Stimulated activated CD4-positive, alpha-beta T cell treated with anti-CD3 and anti-CD28 coated beads, Interleukin-12 subunit alpha, Interleukin-12 subunit beta, amount 100 ng/mL, for 48 hours (primary cell): ENCODE data around the gene HOMER3.

Experiments used
- DNase-seq, 3 donors: peaks; one replicate each; pipeline ENCODE4 v3.0.0-alpha.2; 2020; ENCODE audit warnings: low read depth in 2 of 3, low spot score in 1 of 3

The HOMER3 gene

GRCh38 chr19:18940769-18941627, at the start of gene HOMER3:
TSS of gene HOMER3 (minus strand) at chr19:18941217. CDS start at chr19:18938982, 2,235 bp downstream.
- DNase-seq: peak; percentile 20 to 75 (median 67)

GRCh38 chr19:18990128-18990708, 49.2 kb upstream of the HOMER3 start:
- DNase-seq: no peak

- DNase-seq: no peak
These were observed 48.3 kb upstream of the HOMER3 start for GRCh38 chr19:18989316-18989715.

DNA sequence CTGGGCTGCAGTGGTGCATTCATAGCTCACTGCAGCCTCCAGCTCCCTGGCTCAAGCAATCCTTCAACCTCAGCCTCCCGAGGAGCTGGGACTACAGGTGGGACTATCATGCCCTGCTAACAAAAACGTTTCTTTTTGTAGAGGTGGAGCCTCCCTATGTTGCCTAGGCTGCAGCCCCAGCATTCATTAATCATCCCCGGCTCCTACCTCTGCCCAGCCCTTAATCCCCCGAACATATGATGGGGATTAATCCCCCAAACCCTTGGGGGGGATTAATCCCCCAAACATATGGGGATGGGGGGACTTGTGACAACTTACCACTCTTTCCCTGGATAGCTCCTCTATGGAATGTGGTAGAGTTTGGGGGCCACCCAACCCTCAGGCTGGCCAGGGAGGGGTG, 46.4 kb upstream of the HOMER3 start:
- DNase-seq: no peak

- DNase-seq: no peak
These were observed 44.2 kb upstream of the HOMER3 start for GRCh38 chr19:18985257-18985656.

DNA sequence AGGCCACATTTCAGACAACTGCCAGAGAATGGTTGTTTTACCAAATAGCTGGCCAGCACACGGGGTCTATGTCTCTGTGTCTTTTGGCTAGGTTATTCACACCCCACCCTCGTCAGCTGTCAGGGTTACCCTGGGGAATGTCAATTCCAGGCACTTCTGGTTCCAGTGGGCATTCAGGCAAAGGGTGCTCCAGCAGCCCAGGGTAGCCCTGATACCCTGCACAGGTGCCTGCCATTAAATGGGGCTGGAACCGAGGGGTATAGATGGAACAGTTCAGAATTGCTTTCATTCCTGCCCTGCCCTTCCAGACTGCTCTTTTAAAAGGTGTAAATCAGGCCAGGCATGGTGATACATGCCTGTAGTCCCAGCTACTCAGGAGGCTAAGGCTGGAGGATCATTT, 43.2 kb upstream of the HOMER3 start:
- DNase-seq: no peak

- no peak for DNase-seq
These were observed 41.7 kb upstream of the HOMER3 start for GRCh38 chr19:18982669-18983068.

- DNase-seq: no peak
These were observed 39.5 kb upstream of the HOMER3 start for GRCh38 chr19:18980432-18981020.

GRCh38 chr19:18978616-18979015, 37.6 kb upstream of the HOMER3 start:
- DNase-seq: no peak

- no peak for DNase-seq
These were observed 34.9 kb upstream of the HOMER3 start for GRCh38 chr19:18975869-18976268.

DNA sequence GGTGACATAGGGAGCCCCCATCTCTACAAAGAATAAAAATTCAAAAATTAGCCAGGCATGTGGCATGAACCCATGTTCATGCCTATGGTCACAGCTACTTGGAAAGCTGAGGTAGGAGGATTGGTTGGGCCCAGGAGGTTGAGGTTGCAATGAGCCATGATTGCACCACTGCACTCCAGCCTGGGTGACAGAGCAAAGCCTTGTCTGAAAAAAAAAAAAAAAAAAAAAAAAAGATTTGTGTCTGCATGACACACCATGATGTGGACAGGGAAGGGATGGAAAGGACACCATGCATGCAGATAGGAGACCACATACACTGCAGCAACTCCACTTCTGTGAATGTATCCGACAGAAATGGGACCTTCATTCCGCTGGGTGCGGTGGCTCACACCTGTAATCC, 34.0 kb upstream of the HOMER3 start:
- DNase-seq: no peak

GRCh38 chr19:18972851-18973250, 31.8 kb upstream of the HOMER3 start:
- no peak for DNase-seq

GRCh38 chr19:18972301-18972811, 31.3 kb upstream of the HOMER3 start:
- no peak for DNase-seq

DNA sequence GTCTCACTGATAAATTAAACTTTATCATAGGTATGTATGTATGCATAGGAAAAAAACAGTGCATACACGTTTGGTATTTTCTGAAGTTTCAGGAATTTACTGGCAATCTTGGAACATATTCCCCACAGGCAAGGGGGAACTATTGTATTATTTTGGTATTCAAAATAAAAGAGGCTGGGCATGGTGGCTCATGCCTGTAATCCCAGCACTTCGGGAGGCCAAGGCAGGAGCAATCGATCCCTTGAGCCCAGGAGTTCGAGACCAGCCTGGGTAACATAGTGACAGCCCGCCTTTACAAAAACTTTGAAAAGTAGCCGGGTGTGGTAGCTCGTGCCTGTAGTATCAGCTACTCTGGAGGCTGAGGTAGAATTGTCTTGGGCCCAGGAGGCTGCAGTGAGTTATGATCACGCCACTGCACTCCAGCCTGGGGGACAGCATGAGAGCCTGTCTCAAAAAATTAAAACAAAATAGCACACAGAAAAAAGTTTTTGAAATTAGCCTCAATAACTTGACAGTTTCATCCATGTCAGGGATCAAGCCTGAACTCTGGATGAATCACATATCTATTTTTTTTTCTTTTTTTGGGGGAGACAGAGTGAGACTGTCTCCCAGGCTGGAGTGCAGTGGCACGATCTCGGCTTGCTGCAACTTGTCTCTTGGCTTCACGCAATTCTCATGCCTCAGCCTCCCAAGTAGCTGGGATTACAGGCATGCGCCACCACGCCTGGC, 29.1 kb upstream of the HOMER3 start:
- DNase-seq: no peak

DNA sequence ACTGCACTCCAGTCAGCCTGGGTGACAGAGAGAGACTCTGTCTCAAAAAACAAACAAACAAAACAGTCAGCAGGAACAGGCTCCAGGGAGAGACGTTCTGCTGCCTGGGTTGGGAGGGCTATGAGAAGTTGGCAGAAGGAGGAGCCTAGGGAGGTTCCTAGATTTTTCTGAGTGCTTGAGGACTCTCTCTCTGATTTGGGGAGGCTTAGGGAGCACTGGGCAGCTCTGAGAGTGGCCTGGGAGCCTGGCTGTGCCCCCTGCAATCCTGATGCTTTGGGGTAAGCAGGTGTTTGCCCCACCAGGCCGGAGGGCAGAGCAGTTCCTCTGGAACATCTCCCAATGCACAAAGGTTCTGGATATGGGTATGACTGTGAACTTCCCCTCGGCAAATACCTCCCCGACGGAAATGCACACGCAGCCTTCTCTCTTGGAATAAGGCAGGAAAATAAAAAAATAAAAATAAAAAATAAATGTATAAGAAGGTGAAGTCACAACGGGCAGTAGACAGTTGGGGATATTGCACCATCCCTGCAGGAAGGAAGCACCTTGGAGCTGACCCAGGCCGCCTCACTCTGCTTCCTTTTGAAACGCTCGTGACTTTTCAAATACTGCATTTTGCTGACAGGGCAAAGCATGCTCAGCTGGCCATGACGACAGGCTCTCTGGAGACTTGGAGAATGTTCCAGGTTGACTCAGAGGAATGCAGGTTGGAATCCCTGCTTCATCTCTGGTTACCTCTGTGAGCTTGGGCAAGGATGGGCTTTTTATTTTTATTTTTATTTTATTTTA, 26.5 kb upstream of the HOMER3 start:
- DNase-seq: no peak

DNA sequence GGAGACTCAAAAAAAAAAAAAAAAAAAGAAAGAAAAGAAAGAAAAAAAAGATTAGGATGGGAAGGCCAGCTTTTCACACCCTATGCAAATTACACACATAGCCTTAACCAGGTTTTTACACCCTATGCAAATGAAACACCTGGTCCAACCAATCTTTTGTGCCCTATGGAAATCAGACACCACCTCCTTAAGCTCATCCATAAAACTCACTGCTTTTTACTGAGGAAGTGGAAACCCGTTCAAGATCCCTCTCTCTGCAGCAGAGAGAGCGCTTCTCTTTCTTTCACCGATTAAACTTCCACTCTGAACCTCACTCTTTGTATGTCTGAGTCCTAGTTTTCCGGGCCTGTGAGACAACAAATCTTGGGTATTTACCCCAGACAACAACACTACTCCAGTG, 25.3 kb upstream of the HOMER3 start:
- no peak for DNase-seq

DNA sequence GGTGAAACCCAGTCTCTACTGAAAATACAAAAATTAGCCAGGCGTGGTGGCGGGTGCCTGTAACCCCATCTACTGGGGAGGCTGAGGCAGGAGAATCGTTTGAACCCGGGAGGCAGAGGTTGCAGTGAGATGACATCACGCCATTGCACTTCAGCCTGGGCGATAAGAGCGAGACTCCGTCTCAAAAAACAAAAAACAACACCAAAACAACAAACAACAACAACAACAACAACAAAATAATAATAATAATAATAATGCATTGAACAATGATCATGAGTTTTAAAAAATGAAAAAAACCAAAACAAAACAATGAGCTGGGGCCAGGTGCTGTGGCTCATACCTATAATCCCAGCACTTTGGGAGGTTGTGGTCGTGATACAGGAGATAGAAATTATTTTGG, 23.1 kb upstream of the HOMER3 start:
- no peak for DNase-seq

- no peak for DNase-seq
These were observed 21.0 kb upstream of the HOMER3 start for GRCh38 chr19:18961767-18962620.

DNA sequence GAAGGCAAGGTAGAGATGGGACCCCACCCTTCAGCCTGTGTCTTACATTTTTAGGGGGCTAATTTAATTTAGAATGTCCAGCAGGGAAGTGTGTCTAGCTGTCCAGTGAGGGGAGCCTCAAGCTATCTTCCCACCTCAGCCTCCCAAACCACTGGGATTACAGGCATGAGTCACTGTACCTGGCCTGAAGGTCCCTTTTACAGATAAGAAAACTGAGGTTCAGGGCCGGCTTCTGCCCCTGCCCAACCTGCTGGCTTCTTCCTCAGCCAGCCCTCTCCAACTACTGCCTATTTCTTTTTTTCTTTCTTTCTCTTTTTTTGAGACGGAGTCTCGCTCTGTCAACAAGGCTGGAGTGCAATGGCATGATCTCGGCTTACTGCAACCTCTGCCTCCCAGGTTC, 19.4 kb upstream of the HOMER3 start:
- no peak for DNase-seq

- DNase-seq: no peak
These were observed 14.0 kb upstream of the HOMER3 start for GRCh38 chr19:18955042-18955441.
